ENCODE results near the gene TGFBR2.

Gene TGFBR2

DNA sequence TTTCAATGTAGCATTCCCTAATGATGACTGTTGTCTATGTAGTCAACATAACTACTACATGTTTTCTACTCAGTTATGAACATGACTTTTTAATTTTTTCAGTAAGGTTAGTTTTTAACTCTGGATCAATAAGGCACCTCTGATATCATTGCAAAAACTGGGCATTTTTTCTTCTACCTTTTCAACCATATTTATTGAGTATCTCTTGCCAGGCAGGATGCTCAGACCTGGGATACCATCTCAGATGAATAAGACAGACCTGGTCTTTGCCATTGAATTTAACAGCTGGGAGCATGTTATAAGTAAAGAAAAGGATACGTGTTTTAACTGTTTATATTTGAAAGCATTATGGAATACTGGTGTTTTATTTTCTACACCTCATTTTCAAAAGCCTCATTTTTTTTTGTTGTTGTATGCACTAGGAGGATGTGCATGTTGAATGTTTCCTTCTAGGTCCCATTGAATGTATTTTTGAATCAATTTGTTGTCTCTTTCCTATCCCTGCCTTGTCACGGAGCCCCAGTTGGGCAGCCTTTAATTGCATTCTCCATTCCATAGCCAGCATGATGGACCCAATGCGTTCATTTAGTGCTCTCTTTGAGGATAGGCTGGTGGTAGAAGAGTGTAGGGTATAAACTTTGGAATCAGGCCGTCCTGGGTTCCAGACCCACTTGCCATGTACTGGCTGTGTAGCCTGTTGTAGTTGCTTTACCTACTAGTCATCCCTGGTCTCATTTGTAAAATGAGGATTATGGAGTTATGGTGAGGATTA, 3.7 kb downstream of the TGFBR2 start:
- TF ChIP-seq GATA2 (IDR thresholded peaks at IDR 0.05; ENCODE audit: low read depth, low read length) (no peak), GATA3 (IDR thresholded peaks at IDR 0.05; ENCODE audit: low read depth, low read length) (no peak)

DNA sequence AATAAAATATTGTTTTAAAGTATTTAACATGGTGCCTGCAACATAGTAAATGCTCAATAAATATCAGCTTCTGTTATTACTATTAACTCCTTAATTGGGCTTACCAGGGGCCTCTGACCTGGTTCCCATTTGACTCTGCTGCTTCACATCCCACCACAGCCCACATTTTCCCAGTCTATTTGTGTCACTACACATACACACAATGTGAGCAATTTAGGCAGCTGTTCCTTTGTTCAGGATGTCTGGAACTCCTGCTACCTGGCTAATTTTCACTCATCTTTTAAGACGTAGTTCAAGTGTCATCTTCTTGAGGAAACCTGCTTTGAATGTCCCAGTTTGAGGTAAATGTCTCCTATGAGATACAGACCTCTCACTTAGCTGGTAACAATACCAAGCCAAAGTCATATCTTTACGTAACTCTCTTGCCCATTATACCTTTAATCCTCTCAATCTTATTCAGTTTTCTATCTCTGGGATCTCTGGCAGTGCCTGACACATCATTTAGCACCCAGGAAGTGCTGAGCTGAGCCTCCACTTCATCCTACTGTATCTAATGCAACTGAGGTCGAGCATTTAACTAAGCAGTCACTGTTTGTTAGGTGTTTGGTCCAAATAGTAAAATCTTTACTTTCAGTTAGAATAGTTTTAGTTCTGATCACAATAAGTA, 4.4 kb downstream of the TGFBR2 start:
- no peak for TF ChIP-seq GATA3 (IDR thresholded peaks at IDR 0.05; ENCODE audit: low read depth, low read length)
- no peak for TF ChIP-seq GATA2 (IDR thresholded peaks at IDR 0.05; ENCODE audit: low read depth, low read length)

DNA sequence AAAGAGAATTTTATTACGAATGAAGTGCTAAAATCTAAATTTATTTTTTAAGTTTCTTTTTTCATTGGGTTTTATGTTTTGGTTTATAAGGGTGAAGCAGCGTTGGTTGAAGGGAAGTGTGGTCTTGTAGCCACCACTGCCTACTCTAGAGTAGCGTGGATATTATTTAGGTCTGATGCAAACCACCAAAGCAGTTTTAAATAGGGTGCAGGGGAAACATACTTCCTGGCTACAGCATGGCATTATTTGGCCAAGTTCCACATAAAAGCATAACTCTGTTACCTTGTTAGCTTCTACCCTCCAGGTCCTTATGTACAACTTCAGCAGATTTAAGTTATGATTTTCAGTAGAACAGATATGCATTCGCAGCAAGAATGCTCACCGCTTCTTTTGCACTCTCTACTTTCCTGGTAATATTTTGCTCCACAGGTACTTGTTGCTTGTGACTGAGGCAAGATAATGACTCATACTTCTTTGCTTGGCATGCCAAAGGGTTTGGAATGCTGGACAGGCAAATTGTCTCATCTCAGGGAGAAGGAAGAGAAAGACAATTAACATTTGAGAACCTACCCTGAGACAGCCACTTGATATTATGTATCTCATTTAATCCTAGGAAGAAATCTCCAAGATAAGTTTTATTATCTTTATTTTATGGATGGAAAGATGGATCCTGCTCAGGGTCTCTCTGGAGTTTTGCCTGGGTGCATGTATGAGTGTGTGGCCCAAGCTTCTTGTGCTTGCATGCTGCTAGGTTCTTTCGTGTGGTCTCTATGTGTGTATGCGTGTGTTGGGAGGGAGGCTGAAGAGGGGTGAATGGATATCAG, 5.4 kb downstream of the TGFBR2 start:
- TF ChIP-seq GATA2 (IDR thresholded peaks at IDR 0.05; ENCODE audit: low read depth, low read length) (no peak), GATA3 (IDR thresholded peaks at IDR 0.05; ENCODE audit: low read depth, low read length) (no peak)

DNA sequence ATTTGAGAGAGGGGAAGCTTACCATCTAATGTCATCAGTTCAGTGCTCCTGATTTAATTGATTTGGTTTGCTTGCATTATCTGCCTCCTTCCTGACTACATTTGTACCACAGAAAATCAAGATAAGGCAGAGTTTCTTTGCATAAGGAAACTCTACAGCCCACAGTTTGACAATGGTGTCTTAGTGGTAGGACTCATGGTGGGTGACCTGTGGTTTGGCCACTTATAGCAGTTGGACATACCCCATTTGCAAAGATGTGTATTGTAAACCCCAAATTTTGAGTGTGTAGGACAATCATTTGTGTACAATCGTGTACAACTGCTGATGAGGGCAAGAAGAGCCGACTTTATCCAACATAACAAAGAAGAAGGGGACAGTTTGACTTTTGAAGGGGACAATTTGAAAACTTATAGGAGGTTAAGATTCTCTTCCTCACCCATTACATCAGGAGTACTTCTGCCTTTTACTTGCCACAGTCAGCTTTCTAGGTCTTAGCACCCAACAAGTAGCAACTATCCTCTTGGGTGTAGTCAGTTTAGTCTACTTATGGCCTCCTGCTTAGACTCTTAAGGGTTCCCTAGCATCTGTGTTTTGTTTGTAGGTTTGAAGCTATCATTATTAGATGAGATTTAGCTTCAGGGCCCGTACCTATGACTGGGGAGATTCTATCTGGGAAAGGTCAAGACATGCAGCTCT, 6.2 kb downstream of the TGFBR2 start:
- TF ChIP-seq GATA2 (IDR thresholded peaks at IDR 0.05; ENCODE audit: low read depth, low read length) (no peak), GATA3 (IDR thresholded peaks at IDR 0.05; ENCODE audit: low read depth, low read length) (no peak)

DNA sequence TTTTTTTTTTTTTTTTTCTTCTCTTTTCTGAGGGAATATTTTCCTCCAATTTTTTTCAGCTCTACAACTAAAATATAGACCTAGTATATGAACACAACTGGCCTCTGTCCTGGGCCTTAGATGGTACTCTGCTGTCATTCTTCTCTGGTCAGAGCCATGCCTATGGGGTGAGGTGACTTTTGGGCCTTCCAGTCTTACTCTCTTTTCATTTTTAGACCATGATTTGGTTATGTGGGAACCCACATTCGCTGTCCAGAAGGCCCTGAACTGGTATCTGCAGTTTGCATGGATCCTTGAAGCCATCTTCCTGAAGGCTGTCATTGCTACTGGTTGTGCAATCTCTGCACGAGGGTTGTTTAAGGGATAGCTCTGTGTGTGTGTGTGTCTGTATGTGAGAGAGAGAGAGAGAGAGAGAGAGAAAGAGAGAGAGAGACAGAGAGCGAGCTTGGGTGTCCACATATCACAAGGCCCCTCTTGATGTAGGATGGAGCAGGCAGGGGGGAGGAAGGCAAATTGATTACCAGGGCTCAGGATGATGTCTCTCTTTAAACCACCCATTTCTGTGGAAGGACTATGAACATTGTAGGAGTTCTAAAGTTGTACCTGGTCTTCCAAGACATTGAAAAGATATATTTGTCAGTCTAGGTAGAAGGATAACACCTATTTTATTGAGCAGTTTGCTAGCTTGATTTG, 6.9 kb downstream of the TGFBR2 start:
- TF ChIP-seq GATA3 (IDR thresholded peaks at IDR 0.05; ENCODE audit: low read depth, low read length) (no peak), GATA2 (IDR thresholded peaks at IDR 0.05; ENCODE audit: low read depth, low read length) (no peak)

DNA sequence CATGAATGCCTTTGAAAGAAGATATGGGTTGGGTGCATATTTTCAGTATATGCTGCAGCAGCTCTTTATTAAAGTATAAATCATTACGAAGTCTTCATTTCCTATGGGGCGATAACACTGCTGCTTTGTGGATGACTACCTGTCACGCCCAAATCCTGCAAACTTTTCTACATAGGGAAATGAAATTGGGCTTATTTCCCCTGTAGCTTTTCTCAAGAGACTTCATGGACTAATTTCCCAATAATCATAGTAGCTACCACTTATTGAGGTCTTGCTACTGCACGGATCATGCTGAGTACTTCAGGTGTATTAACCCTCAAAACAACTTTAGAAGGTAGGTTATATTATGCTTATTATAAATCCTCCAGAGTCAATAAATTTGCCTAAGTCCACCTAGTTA, 8.0 kb downstream of the TGFBR2 start:
- no peak for TF ChIP-seq GATA3 (IDR thresholded peaks at IDR 0.05; ENCODE audit: low read depth, low read length)
- TF ChIP-seq GATA2 (IDR thresholded peaks at IDR 0.05; ENCODE audit: low read depth, low read length), result no peak

DNA sequence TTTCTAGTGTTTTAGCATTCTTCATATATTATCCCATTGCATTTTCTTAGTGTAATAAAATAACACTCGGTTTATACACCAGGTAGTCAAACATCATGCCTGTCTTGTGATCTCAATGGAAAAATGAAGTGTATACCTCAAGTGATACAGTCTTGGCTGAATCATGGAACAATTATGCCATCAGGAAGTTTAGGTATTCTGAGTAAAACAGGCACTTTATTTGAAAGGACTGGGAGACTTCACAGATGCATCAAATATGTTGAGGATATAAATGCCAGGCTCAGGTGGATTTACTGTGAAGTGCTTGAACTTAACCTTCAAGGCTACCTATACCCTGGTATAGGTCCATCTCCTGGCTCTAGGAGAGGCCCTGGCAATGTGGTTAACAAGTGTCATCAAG, 8.5 kb downstream of the TGFBR2 start:
- no peak for TF ChIP-seq GATA3 (IDR thresholded peaks at IDR 0.05; ENCODE audit: low read depth, low read length)
- no peak for TF ChIP-seq GATA2 (IDR thresholded peaks at IDR 0.05; ENCODE audit: low read depth, low read length)

DNA sequence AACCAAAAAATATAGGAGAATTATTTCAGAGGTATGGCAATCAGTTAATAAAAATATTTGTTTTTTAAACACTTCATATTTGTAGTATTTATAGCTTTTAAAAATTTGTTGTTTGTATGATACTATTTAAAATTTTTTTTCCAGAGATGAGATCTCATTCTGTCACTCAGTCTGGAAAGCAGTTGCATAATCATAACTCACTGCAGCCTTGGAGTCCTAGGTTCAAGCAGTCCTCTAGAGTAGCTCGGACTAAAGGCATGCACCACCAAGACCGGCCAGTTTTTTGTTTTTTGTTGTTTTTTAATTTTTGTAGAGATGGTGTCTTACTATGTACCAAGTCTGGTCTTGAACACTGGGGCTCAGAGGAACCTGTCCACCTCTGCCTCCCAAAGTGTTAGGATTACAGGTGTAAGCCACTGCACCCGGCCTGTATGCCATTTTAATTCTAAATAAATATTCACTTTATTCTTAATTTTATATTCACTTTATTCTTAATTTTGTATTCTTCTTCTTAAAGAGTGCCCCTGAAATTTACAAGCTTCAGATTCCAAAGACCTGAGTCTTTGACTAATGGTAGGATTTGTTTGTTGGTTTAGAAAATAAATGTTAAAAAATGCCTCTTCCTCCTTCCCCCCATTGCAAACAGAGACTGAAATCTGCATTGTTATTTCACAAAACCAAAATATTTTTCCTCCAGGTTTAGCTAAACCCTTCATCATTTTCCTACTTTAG, 9.4 kb downstream of the TGFBR2 start:
- TF ChIP-seq GATA2 (IDR thresholded peaks at IDR 0.05; ENCODE audit: low read depth, low read length) (no peak), GATA3 (IDR thresholded peaks at IDR 0.05; ENCODE audit: low read depth, low read length) (no peak)

DNA sequence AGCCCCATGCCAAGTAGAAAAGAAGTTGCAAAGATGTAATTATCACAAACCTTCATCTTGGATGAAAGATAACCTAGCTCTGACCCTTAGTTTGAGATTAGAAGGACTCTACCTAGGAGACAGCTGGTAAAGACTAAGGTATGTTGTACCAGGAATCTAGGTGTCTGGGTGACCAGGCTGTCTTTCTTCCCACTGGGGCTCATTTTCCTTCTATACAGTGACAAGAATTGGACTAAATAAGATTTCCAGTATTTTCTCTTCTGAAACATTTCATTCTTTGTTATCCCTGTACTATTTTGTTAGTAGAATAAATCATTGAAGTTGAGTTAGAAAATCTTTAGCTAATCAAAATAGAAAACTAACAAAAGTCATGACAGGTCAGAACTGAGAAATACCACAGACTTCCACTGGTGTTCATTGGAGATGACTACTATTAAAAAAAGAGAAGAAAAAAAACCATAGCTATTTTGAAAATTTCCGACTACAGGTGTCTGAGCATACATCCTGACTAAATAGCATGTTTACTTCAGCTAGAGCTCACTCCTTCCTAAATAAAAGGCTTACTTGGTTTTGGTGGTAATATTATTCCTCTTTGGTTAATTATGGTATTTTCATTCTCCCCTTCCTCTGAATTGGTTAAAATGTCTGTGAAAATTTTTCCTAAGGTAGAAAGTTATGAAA, 10.1 kb downstream of the TGFBR2 start:
- TF ChIP-seq GATA3 (IDR thresholded peaks at IDR 0.05; ENCODE audit: low read depth, low read length) (no peak), GATA2 (IDR thresholded peaks at IDR 0.05; ENCODE audit: low read depth, low read length) (no peak)

DNA sequence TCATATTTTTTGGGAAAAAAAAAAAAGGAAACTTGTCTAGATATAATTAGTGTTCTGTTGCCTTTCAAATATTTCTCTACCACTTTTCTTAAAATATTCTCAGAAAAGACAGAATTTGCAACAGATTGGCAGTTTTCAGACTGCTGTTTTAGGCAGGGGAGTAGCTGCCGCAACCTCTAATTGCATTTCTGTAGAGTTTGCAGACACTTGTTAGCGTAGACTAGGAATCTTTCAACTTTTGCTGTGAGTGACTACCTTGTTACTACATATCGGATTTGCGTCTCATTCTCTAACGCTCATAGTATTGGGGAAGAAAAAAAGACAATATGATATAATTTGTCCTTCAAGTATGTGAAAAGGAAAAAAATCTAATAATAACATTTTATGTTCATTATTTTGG, 10.7 kb downstream of the TGFBR2 start:
- TF ChIP-seq GATA2 (IDR thresholded peaks at IDR 0.05; ENCODE audit: low read depth, low read length), result no peak
- no peak for TF ChIP-seq GATA3 (IDR thresholded peaks at IDR 0.05; ENCODE audit: low read depth, low read length)

DNA sequence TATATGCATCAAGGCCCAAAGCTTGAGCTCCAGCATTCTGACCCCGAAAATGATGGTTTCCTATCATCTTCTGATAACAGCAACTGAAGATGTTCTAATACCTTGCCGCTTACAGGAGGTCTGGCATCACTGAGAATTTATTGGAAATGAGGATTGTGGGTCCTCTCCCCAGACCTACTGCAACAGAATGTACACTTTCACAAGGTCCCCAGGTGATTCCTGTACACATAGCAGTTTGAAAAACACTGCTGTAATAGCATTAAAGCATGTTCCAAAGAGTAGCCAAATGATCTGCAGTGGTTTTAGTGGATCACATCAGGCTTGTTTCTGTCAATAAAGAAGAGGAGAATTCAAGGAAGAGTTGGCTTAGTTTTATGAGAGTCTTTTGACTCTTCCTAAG, 11.3 kb downstream of the TGFBR2 start:
- TF ChIP-seq GATA2 (IDR thresholded peaks at IDR 0.05; ENCODE audit: low read depth, low read length), result no peak
- TF ChIP-seq GATA3 (IDR thresholded peaks at IDR 0.05; ENCODE audit: low read depth, low read length), result no peak

DNA sequence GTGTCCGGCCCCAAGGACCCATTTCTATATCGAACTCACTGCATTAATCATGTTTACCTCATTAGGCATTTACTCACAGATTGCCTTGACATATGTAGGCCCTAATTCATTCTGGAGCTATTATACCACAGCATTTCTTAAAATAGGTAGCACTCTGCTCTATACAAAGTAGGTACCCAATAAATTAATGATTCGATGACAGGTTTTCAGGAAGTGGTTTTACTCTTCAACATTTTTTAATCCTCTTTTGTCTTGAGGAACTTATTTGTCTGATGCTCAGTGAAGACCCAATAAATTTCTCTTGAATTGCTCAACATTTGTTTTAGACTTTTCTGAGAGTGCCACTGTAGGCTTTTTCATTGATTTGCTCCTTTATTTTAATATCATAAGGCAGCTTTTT, 12.1 kb downstream of the TGFBR2 start:
- TF ChIP-seq GATA3 (IDR thresholded peaks at IDR 0.05; ENCODE audit: low read depth, low read length), result no peak
- no peak for TF ChIP-seq GATA2 (IDR thresholded peaks at IDR 0.05; ENCODE audit: low read depth, low read length)
